Uterus (tissue), 4 donors: Measurements from ENCODE around the gene ATP8B3. TPM values are rescaled to one million over a fixed set of nuclear protein-coding genes. Genes with fewer than 3 reads are reported as not detected.

Source experiments
- DNase-seq, 2 donors: peaks; one replicate each; pipeline ENCODE4 v3.0.0-alpha.2; 2019 to 2020
- H3K27ac ChIP-seq, 2 donors: fragments of 200-600 bp; sonication (generic); 1 replicate in 1 of 2; 2 replicates in 1 of 2; pipeline ENCODE4 v1.5.1; 2016 to 2018
- H3K27me3 ChIP-seq, 2 donors: fragments of 200-600 bp; sonication (generic); one replicate each; pipeline ENCODE4 v1.5.1; 2018 to 2019; ENCODE audit warnings: control low read depth in 1 of 2
- H3K36me3 ChIP-seq, 2 donors: fragments of 200-600 bp; sonication (generic); one replicate each; pipeline ENCODE4 v1.5.1; 2019; ENCODE audit warnings: control low read depth in 1 of 2
- H3K4me1 ChIP-seq, 2 donors: fragments of 200-600 bp; sonication (generic); one replicate each; pipeline ENCODE4 v1.5.1; 2018 to 2019; ENCODE audit warnings: control low read depth in 1 of 2
- H3K4me3 ChIP-seq, 2 donors: fragments of 200-600 bp; sonication (generic); 1 replicate in 1 of 2; 2 replicates in 1 of 2; pipeline ENCODE4 v1.5.1; 2018 to 2019; ENCODE audit warnings: mild to moderate bottlenecking in 1 of 2
- H3K9me3 ChIP-seq, 2 donors: fragments of 200-600 bp; sonication (generic); one replicate each; pipeline ENCODE4 v1.5.1; 2019; ENCODE audit warnings: control low read depth in 1 of 2
- CTCF ChIP-seq, 4 experiments: fragments of 200-600 bp in 2 of 4; fragments of 450-650 bp in 2 of 4; sonication (generic) in 2 of 4; IDR thresholded peaks; one replicate each; pipeline ENCODE4 v1.5.1; 2016 to 2019; ENCODE audit warnings: antibody characterized with exemption in 4 of 4, mild to moderate bottlenecking in 2 of 4, moderate library complexity in 1 of 4
- POLR2A ChIP-seq, 2 donors: fragments of 450-650 bp; IDR thresholded peaks; one replicate each; pipeline ENCODE4 v1.6.1; 2016; ENCODE audit warnings: antibody characterized with exemption in 2 of 2, mild to moderate bottlenecking in 1 of 2, moderate library complexity in 1 of 2
- intact Hi-C: fragments of 100-400 bp; cut with DNase I; formaldehyde crosslinking; loops from one replicate; pipeline ENCODE4 v1.15.1; 2023; ENCODE audit warnings: low total_unique reads
- total RNA-seq, 4 donors: library from RNA; depleted of rRNA in 3 of 4; stranded (reverse); fragments of >200 nt in 3 of 4; gene quantifications; one replicate each; pipeline versions ENCODE4 v1.1.0 to v1.2.4, GENCODE V29; 2014 to 2023
- donor health status: DM: yes; HTN: yes; CAD: no.

Gene ATP8B3
- total RNA-seq, 4 donors from 2014 or later: 1.0 to 3.3 (median 1.7) TPM; not detected in 1

GRCh38 chr19:1811472-1811894 is 593 bp downstream of the ATP8B3 start:
- peaks cover 0 to 16% of the 10 kb centered on the region in 2 donors for H3K4me1 ChIP-seq

GRCh38 chr19:1810439-1811160 is 1.5 kb downstream of the ATP8B3 start:
- Histone ChIP-seq H3K27ac (peak overlapping the region in 1 of 2 donors; percentile 77), H3K9me3 (no peaks in the 10 kb centered on the region), H3K4me1 (peaks cover 0 to 16% of the 10 kb centered on the region in 2 donors), H3K4me3 (no peak overlapping the region), H3K36me3 (no peaks in the 10 kb centered on the region), H3K27me3 (no peaks in the 10 kb centered on the region)
- DNase-seq: no peak
- intact Hi-C loops: no loop called here
- no peak for TF ChIP-seq CTCF (IDR thresholded peaks at IDR 0.05)
- TF ChIP-seq POLR2A (IDR thresholded peaks at IDR 0.05): no peak

More at GRCh38 chr19:1811472-1811894, 593 bp downstream of the ATP8B3 start:
- H3K27me3 ChIP-seq: no peaks in the 10 kb centered on the region
- TF ChIP-seq CTCF (IDR thresholded peaks at IDR 0.05) (no peak), POLR2A (IDR thresholded peaks at IDR 0.05) (no peak)
- intact Hi-C loops: no loop called here
- H3K27ac ChIP-seq: peak overlapping the region; percentile 74 to 77
- DNase-seq: peak; percentile 56 to 73
- H3K9me3 ChIP-seq: no peaks in the 10 kb centered on the region
- no peaks in the 10 kb centered on the region for H3K36me3 ChIP-seq
- no peak overlapping the region for H3K4me3 ChIP-seq

GRCh38 chr19:1809678-1810077 is 2.4 kb downstream of the ATP8B3 start:
- no peaks in the 10 kb centered on the region for H3K9me3 ChIP-seq
- peaks cover 0 to 16% of the 10 kb centered on the region in 2 donors for H3K4me1 ChIP-seq
- H3K4me3 ChIP-seq: no peak overlapping the region
- TF ChIP-seq POLR2A (IDR thresholded peaks at IDR 0.05) (no peak), CTCF (IDR thresholded peaks at IDR 0.05) (no peak)
- intact Hi-C loops: no loop called here
- DNase-seq: no peak
- no peaks in the 10 kb centered on the region for H3K36me3 ChIP-seq
- no peaks in the 10 kb centered on the region for H3K27me3 ChIP-seq
- H3K27ac ChIP-seq: no peak overlapping the region

GRCh38 chr19:1808395-1808731 is 3.7 kb downstream of the ATP8B3 start:
- H3K4me3 ChIP-seq: no peak overlapping the region
- no peak for DNase-seq
- intact Hi-C loops: no loop called here
- no peak for TF ChIP-seq CTCF (IDR thresholded peaks at IDR 0.05)
- no peak for TF ChIP-seq POLR2A (IDR thresholded peaks at IDR 0.05)
- H3K27ac ChIP-seq: no peak overlapping the region
- no peaks in the 10 kb centered on the region for H3K27me3 ChIP-seq
- no peaks in the 10 kb centered on the region for H3K36me3 ChIP-seq
- peaks cover 0 to 15% of the 10 kb centered on the region in 2 donors for H3K4me1 ChIP-seq
- H3K9me3 ChIP-seq: no peaks in the 10 kb centered on the region

GRCh38 chr19:1807695-1808394 is 4.2 kb downstream of the ATP8B3 start:
- Histone ChIP-seq H3K9me3 (no peaks in the 10 kb centered on the region), H3K4me3 (no peak overlapping the region), H3K36me3 (no peaks in the 10 kb centered on the region), H3K27ac (no peak overlapping the region), H3K4me1 (peaks cover 0 to 10% of the 10 kb centered on the region in 2 donors), H3K27me3 (no peaks in the 10 kb centered on the region)
- DNase-seq: no peak
- intact Hi-C loops: no loop called here
- no peak for TF ChIP-seq CTCF (IDR thresholded peaks at IDR 0.05)
- no peak for TF ChIP-seq POLR2A (IDR thresholded peaks at IDR 0.05)
